HG03457 (cell line): ENCODE results near the gene PPP2R5A.
"Not testable (repeated sequence)": the region's sequence is repeated elsewhere in the genome, so short reads cannot be mapped to it uniquely, and the experiment has no call there.

Experiments
- ATAC-seq: cut with Tn5 transposase; IDR thresholded peaks from one replicate; pipeline ENCODE4 v1.9.1; 2021; ENCODE audit warnings: moderate number of reproducible peaks; ENCODE audit not compliant: unreplicated experiment

Gene PPP2R5A

GRCh38 chr1:212294983-212295382 is 9.8 kb downstream of the PPP2R5A start:
- ATAC-seq = no peak

- no peak for ATAC-seq
Measured at GRCh38 chr1:212295579-212295978, 10.4 kb downstream of the PPP2R5A start.

GRCh38 chr1:212297338-212297737 is 12.1 kb downstream of the PPP2R5A start:
- no peak for ATAC-seq

GRCh38 chr1:212301580-212301979 is 16.4 kb downstream of the PPP2R5A start:
- ATAC-seq = no peak

GRCh38 chr1:212302745-212303383 is 17.7 kb downstream of the PPP2R5A start:
- no peak for ATAC-seq

- ATAC-seq = no peak
Measured at GRCh38 chr1:212305342-212305741, 20.1 kb downstream of the PPP2R5A start.

- not testable (repeated sequence) for ATAC-seq
Measured at GRCh38 chr1:212305984-212306452, 20.8 kb downstream of the PPP2R5A start.

GRCh38 chr1:212309967-212310366 is 24.8 kb downstream of the PPP2R5A start:
- ATAC-seq = no peak

- no peak for ATAC-seq
Measured at GRCh38 chr1:212310383-212310782, 25.2 kb downstream of the PPP2R5A start.

GRCh38 chr1:212311836-212312497 is 26.8 kb downstream of the PPP2R5A start:
- no peak for ATAC-seq

GRCh38 chr1:212313616-212314015 is 28.4 kb downstream of the PPP2R5A start:
- no peak for ATAC-seq

- ATAC-seq = no peak
Measured at GRCh38 chr1:212315184-212315583, 30.0 kb downstream of the PPP2R5A start.

GRCh38 chr1:212315907-212316306 is 30.7 kb downstream of the PPP2R5A start:
- ATAC-seq = no peak

GRCh38 chr1:212317916-212318315 is 32.7 kb downstream of the PPP2R5A start:
- ATAC-seq = no peak

GRCh38 chr1:212321031-212321430 is 35.8 kb downstream of the PPP2R5A start:
- ATAC-seq = not testable (repeated sequence)

GRCh38 chr1:212323066-212323465 is 37.9 kb downstream of the PPP2R5A start:
- no peak for ATAC-seq

- ATAC-seq = no peak
Measured at GRCh38 chr1:212326541-212326940, 41.3 kb downstream of the PPP2R5A start.

GRCh38 chr1:212328248-212328647 is 43.0 kb downstream of the PPP2R5A start:
- no peak for ATAC-seq

- no peak for ATAC-seq
Measured at GRCh38 chr1:212329105-212329504, 43.9 kb downstream of the PPP2R5A start.

- ATAC-seq = no peak
Measured at GRCh38 chr1:212341090-212341489, 55.9 kb downstream of the PPP2R5A start.

GRCh38 chr1:212344905-212345304 is 59.7 kb downstream of the PPP2R5A start:
- ATAC-seq = no peak

- ATAC-seq = no peak
Measured at GRCh38 chr1:212346601-212347000, 61.4 kb downstream of the PPP2R5A start.
